ENCODE results near the gene ANKRD30B.
"Not testable (repeated sequence)": the region's sequence is repeated elsewhere in the genome, so short reads cannot be mapped to it uniquely, and the experiment has no call there.

ANKRD30B gene

DNA sequence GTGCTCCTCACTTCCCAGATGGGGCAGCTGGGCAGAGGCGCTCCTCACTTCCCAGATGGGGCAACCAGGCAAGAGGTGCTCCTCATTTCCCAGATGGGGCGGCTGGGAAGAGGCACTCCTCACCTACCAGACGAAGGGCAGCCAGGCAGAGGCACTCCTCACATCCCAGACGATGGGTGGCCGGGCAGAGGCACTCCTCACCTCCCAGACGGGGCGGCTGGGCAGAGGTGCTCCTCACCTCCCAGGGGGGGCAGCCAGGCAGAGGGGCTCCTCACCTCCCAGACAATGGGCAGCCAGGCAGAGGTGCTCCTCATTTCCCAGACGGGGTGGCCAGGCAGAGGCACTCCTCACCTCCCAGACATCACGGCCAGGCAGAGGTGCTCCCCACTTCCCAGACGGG is 110.5 kb downstream of the ANKRD30B start:
- not testable (repeated sequence) for DNase-seq

GRCh38 chr18:14859995-14860394 is 112.0 kb downstream of the ANKRD30B start:
- not testable (repeated sequence) for DNase-seq

DNA sequence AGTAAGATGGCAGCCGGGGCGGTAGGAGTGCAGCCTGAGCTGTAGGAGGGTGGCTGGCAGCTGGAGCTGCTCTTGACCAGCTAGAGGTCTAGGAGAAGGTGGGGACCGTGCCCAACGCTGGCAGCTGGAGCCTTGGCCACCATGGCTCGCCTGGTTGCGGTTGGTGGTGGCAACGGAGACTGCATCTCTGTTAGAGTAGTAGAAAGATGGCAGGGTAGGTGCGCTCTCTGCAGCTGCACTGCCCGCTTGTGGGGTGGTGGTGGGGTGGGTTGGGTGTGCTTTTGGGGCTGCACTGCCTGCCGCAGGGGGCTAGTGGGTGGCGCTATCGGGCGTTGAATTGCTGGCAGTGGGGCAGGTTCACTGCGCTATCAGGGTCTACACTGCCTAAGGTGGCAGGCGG is 118.5 kb downstream of the ANKRD30B start:
- DNase-seq, result not testable (repeated sequence)

GRCh38 chr18:14867988-14868387 is 120.0 kb downstream of the ANKRD30B start:
- DNase-seq, result not testable (repeated sequence)

DNA sequence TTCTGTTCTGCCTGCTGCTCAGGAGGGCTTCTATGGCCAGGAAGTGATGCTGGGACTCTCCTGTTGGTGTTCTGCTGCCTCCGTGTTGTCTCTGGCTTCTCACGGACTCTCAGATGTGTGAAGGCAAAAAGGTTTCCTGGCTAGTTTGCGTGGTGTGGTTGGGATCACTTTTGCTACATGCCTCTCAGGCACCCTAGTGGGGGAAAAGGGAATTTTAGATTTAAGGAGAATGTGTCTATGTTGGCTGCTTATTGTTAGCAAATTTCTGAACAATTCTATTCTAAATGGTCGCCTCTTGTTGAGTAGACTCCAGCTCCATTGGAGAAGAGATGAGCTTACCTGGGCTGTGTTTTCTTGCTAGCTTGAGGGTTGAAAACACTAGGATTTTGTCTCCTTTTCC is 120.9 kb downstream of the ANKRD30B start:
- not testable (repeated sequence) for DNase-seq

DNA sequence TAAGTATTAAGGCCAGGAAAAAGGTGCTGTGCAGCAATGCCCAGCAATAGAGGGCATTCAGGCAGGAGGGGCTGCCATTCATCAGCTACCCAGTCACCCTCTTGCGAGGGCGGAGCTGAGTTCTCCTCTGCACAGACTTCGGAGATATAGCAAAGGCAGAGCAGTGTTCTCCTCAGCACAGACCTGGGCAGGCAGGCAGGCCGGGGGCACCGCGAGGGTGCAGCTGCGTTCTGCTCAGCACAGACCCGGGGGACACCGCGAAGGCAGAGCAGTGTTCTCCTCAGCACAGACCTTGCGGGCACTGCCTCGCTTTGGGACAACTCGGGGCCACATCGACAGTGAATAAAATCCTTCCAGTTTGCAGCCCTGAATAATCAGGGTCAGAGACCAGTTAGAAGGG is 130.9 kb downstream of the ANKRD30B start:
- not testable (repeated sequence) for DNase-seq

DNA sequence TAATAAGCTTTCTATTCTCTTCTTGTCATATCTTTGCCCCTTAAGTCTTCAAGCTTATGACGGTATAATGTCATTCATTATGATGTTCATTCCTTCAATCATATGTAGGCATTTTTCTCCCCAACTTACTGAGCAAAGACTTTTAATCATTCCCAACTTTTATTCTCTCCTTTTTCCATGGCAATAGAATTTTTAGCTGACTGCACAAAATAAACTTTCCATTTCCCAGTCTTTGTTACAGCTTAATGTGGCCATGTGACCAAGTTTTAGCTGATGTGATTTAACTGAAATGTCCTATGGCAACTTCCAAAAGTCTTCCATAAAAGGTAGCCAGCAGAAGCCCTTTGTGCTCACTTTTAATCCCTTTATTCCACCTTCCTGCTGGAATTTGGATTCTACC is 152.5 kb downstream of the ANKRD30B start:
- DNase-seq, result no peak

All from stimulated activated CD4-positive, alpha-beta T cell treated with anti-CD3 and anti-CD28 coated beads, Interleukin-4, amount 100 ng/mL, for 4 hours (primary cell).